ENCODE measurements around the gene RNF212.

The RNF212 gene

GRCh38 chr4:1105067-1105466 is 8.3 kb downstream of the RNF212 start:
- no peaks in the 10 kb centered on the region for H4K20me1 ChIP-seq
- H3K27me3 ChIP-seq = peaks cover 6% of the 10 kb centered on the region; the same call in 1 of the 2 replicates
- no peaks in the 10 kb centered on the region for H3K9me3 ChIP-seq
- no peaks in the 10 kb centered on the region for H3K36me3 ChIP-seq
- no peak overlapping the region; the same call in 1 of the 2 replicates for H3K4me2 ChIP-seq
- H3K9ac ChIP-seq = no peak overlapping the region
- no peak overlapping the region for H3K4me3 ChIP-seq
- no peak for TF ChIP-seq Cebpa-rat (IDR thresholded peaks at IDR 0.05)
- peaks cover 14% of the 10 kb centered on the region for H3K4me1 ChIP-seq
- no peak overlapping the region for H3K27ac ChIP-seq

DNA sequence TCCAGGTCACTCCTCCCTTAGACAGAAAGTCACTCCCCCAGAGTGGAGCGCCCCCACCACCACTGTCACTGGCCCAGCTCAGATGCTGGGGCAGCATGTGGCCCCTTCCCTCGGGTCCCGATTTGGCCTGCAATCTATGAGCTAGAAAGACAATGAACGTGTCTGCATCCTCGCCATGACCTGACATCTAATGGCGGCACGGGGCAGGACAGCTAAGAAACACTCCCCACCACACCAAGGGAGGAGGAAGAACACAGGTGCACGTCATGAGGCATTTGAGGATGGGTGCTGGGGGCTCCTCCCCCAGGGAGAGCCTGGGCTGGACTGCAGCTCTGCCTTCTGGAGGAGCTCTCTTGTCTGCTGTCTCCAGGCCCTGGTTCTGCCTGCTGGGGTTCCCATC is 8.7 kb downstream of the RNF212 start:
- no peaks in the 10 kb centered on the region for H3K36me3 ChIP-seq
- no peak overlapping the region for H3K27ac ChIP-seq
- H3K4me3 ChIP-seq = no peak overlapping the region
- no peak overlapping the region for H3K9ac ChIP-seq
- TF ChIP-seq Cebpa-rat (IDR thresholded peaks at IDR 0.05) = no peak
- 0 out of 2 replicates have a peak, but pooled peaks cover 3% of the 10 kb centered on the region for H3K27me3 ChIP-seq
- H3K4me2 ChIP-seq = no peak overlapping the region; the same call in 1 of the 2 replicates
- H3K4me1 ChIP-seq = peaks cover 9% of the 10 kb centered on the region
- H4K20me1 ChIP-seq = no peaks in the 10 kb centered on the region
- no peaks in the 10 kb centered on the region for H3K9me3 ChIP-seq

- Histone ChIP-seq H3K27ac (no peak overlapping the region), H3K9me3 (no peaks in the 10 kb centered on the region), H3K27me3 (no peaks in the 10 kb centered on the region), H3K36me3 (no peaks in the 10 kb centered on the region), H3K4me3 (no peak overlapping the region), H3K4me1 (peaks cover 3% of the 10 kb centered on the region; the same call in 1 of the 2 replicates), H3K4me2 (no peak overlapping the region), H3K9ac (no peak overlapping the region), H4K20me1 (no peaks in the 10 kb centered on the region)
- no peak for TF ChIP-seq Cebpa-rat (IDR thresholded peaks at IDR 0.05)
Measured at GRCh38 chr4:1099684-1100335, 13.6 kb downstream of the RNF212 start.

DNA sequence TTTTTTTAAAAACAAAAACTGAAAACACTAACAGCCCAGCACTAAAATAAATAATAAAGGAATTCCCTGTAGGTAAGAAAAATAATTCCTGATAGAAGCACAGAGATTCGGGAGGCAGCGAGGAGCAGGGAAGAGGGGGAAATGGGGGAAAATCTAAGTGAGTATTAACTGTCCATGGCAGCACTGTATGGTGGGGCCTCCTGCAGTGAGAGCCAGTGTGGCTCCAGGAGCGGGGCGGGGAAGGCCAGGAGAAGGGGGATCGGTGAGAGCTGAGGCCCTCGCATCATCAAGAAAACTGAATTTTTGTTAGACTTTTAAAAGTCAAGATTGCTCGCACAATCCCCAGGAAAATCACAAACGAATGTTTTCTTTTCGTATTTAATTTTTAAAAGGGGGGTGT is 14.1 kb downstream of the RNF212 start:
- H3K36me3 ChIP-seq = no peaks in the 10 kb centered on the region
- H3K9me3 ChIP-seq = no peaks in the 10 kb centered on the region
- H3K4me3 ChIP-seq = no peak overlapping the region
- peaks cover 5% of the 10 kb centered on the region for H3K4me1 ChIP-seq
- H3K4me2 ChIP-seq = no peak overlapping the region
- H3K27me3 ChIP-seq = no peaks in the 10 kb centered on the region
- H4K20me1 ChIP-seq = no peaks in the 10 kb centered on the region
- TF ChIP-seq Cebpa-rat (IDR thresholded peaks at IDR 0.05) = no peak
- no peak overlapping the region for H3K9ac ChIP-seq
- no peak overlapping the region for H3K27ac ChIP-seq

DNA sequence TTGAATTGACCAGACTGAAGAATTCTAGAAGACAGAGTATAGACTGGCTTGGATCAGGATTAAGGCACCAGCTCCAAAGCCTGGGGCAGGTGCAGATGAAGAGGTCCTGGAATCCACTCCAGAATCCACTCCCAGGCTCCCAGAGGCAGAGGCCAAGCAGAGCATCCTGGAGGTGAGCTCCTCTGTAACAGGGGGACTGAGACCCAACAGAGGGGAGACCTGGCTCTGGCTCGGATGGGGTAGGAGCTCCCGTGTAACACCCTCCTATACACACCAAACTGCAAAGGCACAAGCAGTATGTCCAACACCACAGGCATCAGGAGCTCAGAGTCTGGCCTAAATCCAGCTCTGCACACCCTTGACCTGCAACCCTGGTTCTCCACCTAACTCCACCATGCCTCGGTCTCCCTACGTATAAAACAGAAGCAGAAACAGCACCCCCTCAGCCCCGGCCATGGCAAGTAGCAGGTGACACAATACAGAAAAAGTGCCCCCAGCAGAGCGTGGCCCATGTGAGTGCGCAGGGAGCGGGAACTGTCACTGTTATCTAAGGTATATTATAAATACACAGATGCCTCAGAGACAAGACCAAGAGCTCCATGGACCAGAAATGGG is 14.9 kb downstream of the RNF212 start:
- no peak for TF ChIP-seq Cebpa-rat (IDR thresholded peaks at IDR 0.05)
- H3K9ac ChIP-seq = no peak overlapping the region
- no peaks in the 10 kb centered on the region for H4K20me1 ChIP-seq
- no peak overlapping the region for H3K4me2 ChIP-seq
- H3K9me3 ChIP-seq = no peaks in the 10 kb centered on the region
- H3K27me3 ChIP-seq = no peaks in the 10 kb centered on the region
- no peaks in the 10 kb centered on the region for H3K36me3 ChIP-seq
- H3K4me3 ChIP-seq = no peak overlapping the region
- H3K27ac ChIP-seq = no peak overlapping the region
- H3K4me1 ChIP-seq = peaks cover 14% of the 10 kb centered on the region

DNA sequence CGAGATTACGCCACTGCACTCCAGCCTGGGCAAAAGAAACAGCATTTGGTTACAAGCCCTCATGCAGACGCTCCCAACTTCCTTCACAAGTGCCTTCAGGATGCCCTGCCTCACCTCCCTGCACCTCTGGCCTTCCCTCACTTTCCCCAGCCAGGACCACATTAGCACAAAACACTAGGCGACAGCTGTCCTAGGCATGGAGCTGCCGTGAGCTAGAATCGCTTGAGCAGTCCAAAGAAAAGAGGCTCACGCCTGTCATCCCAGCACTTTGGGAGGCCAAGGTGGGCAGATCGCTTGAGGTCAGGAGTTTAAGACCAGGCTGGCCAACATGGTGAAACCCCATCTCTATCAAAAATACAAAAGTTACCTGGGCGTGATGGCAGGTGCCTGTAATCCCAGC is 15.8 kb downstream of the RNF212 start:
- no peaks in the 10 kb centered on the region for H3K9me3 ChIP-seq
- H3K9ac ChIP-seq = no peak overlapping the region
- no peak overlapping the region for H3K4me2 ChIP-seq
- no peaks in the 10 kb centered on the region for H4K20me1 ChIP-seq
- H3K27ac ChIP-seq = no peak overlapping the region
- no peak overlapping the region for H3K4me3 ChIP-seq
- peaks cover 22% of the 10 kb centered on the region for H3K4me1 ChIP-seq
- H3K36me3 ChIP-seq = no peaks in the 10 kb centered on the region
- no peaks in the 10 kb centered on the region for H3K27me3 ChIP-seq
- TF ChIP-seq Cebpa-rat (IDR thresholded peaks at IDR 0.05) = no peak

DNA sequence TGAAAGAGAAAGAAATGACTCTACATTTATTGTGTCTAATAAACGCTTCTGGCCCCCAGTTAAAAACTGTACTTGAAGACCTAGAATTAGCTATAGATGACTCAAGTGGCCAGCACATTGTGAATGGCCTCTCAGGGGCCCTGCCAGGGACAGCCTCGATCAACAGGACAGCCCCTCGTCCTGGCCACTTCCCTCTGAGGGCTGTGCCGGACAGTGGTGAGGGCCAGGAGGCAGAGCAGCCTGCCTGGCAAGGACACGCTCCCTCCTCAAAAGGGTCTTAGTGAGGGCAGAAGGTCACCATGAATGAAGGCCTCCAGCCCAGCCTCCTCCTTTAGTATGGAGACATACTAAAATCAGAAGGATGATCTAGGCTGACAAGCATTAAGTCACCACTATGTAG is 16.5 kb downstream of the RNF212 start:
- no peak overlapping the region for H3K27ac ChIP-seq
- no peak for TF ChIP-seq Cebpa-rat (IDR thresholded peaks at IDR 0.05)

GRCh38 chr4:1094336-1094690 is 19.1 kb downstream of the RNF212 start:
- Histone ChIP-seq H3K9me3 (peaks cover 11% of the 10 kb centered on the region), H3K27ac (peak overlapping the region; percentile 52), H3K27me3 (no peaks in the 10 kb centered on the region), H4K20me1 (no peaks in the 10 kb centered on the region), H3K9ac (no peak overlapping the region), H3K4me2 (peak overlapping the region; percentile 78), H3K36me3 (no peaks in the 10 kb centered on the region), H3K4me1 (peaks cover 28% of the 10 kb centered on the region), H3K4me3 (no peak overlapping the region)
- TF ChIP-seq Cebpa-rat (IDR thresholded peaks at IDR 0.05) = no peak

More for the DNA sequence above, 16.5 kb downstream of the RNF212 start:
- peaks cover 28% of the 10 kb centered on the region for H3K4me1 ChIP-seq
- H3K4me3 ChIP-seq = no peak overlapping the region
- no peaks in the 10 kb centered on the region for H3K9me3 ChIP-seq
- H3K4me2 ChIP-seq = no peak overlapping the region
- no peaks in the 10 kb centered on the region for H3K36me3 ChIP-seq
- H4K20me1 ChIP-seq = no peaks in the 10 kb centered on the region
- no peak overlapping the region for H3K9ac ChIP-seq
- no peaks in the 10 kb centered on the region for H3K27me3 ChIP-seq

- H3K4me3 ChIP-seq = no peak overlapping the region
- H3K36me3 ChIP-seq = no peaks in the 10 kb centered on the region
- peaks cover 28% of the 10 kb centered on the region for H3K4me1 ChIP-seq
- no peaks in the 10 kb centered on the region for H4K20me1 ChIP-seq
- H3K9me3 ChIP-seq = peaks cover 17% of the 10 kb centered on the region
- peak overlapping the region; percentile 78 for H3K4me2 ChIP-seq
- H3K9ac ChIP-seq = 0 out of 2 replicates have a peak overlapping the region, but pooled peaks have one; percentile 45
- peak overlapping the region; percentile 52 for H3K27ac ChIP-seq
- TF ChIP-seq Cebpa-rat (IDR thresholded peaks at IDR 0.05) = no peak
- H3K27me3 ChIP-seq = no peaks in the 10 kb centered on the region
Measured at GRCh38 chr4:1093391-1094335, 19.7 kb downstream of the RNF212 start.

DNA sequence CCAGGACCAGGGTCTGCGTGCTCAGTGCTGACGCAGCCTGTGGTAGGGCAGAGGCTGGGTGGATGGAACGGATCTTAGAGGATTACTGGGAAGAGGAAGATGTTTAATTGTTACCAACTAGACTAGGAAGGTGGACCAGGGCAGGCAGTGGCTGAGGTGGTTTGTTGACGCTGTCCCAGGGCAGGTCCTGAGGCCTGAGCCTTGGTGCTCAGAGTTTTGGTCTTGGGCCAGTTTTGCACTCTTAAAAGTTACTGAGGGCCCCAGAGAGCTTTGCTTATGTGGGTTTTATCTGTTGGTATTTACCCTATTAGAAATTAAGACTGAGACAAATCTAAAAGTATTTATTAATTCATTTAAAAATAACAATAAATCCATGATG is 20.4 kb downstream of the RNF212 start:
- Histone ChIP-seq H3K9ac (no peak overlapping the region), H3K27me3 (no peaks in the 10 kb centered on the region), H3K4me2 (peak overlapping the region; percentile 78), H4K20me1 (no peaks in the 10 kb centered on the region), H3K27ac (no peak overlapping the region), H3K4me1 (peaks cover 28% of the 10 kb centered on the region), H3K4me3 (no peak overlapping the region), H3K36me3 (no peaks in the 10 kb centered on the region), H3K9me3 (peaks cover 24% of the 10 kb centered on the region)
- TF ChIP-seq Cebpa-rat (IDR thresholded peaks at IDR 0.05) = no peak

Measured in BLaER1 (cell line).